ENCODE measurements around the gene SOX1. TPM values are rescaled to one million over a fixed set of nuclear protein-coding genes. Genes with fewer than 3 reads are reported as not detected.

SOX1 gene
- total and polyA plus RNA-seq, 2 donors (not counting 1 experiment from before 2014, with no cell fraction given) = not detected

- Histone ChIP-seq H3K36me3 (replicated peaks in 1 of 2; ENCODE audit: control extremely low read depth in 1 of 2, control insufficient read depth in 1 of 2, extremely low read depth in 1 of 2, insufficient read depth in 2 of 2, low read length in 1 of 2) (no peaks in the 10 kb centered on the region), H3K4me3 (ENCODE audit: control extremely low read depth in 1 of 5, extremely low read depth in 1 of 5, insufficient read depth in 1 of 5, low read depth in 2 of 5, low read length in 4 of 5) (no peak overlapping the region), H3K4me1 (ENCODE audit: control insufficient read depth in 2 of 2, insufficient read depth in 2 of 2, low read length in 2 of 2) (no peaks in the 10 kb centered on the region), H4K20me1 (ENCODE audit: control insufficient read depth, insufficient read depth, low read length, poor library complexity, severe bottlenecking) (no peaks in the 10 kb centered on the region), H3K9ac (ENCODE audit: low read length) (no peak overlapping the region), H3K9me3 (ENCODE audit: control extremely low read depth in 1 of 3, control insufficient read depth in 2 of 3, insufficient read depth in 1 of 3, low read length in 2 of 3) (peaks cover 0 to 4% (median 0%) of the 10 kb centered on the region in 3 donors), H3K27ac (ENCODE audit: low read length in 2 of 2) (no peak overlapping the region), H3K79me2 (ENCODE audit: control insufficient read depth, insufficient read depth, low read length) (no peaks in the 10 kb centered on the region), H3K4me2 (replicated peaks; ENCODE audit: low read depth, low read length, poor library complexity, severe bottlenecking) (no peak overlapping the region), H3K27me3 (replicated peaks in 1 of 4; ENCODE audit: control extremely low read depth in 1 of 4, control insufficient read depth in 3 of 4, insufficient read depth in 4 of 4, low read length in 3 of 4) (peaks cover 0 to 27% (median 9%) of the 10 kb centered on the region in 4 experiments), H2AFZ (ENCODE audit: insufficient read depth, low read depth, low read length, poor library complexity, severe bottlenecking) (no peak overlapping the region)
- CTCF ChIA-PET = no interaction called here
- ATAC-seq (ENCODE audit: low read depth) (no peak), DNase-seq (no peak)
- Mint-ChIP-seq H3K4me3 (no peak overlapping the region), H3K4me1 (peaks cover 3% of the 10 kb centered on the region), H3K27ac (no peak overlapping the region), H3K27me3 (peaks cover 57% of the 10 kb centered on the region), H3K9me3 (ENCODE audit: insufficient read depth) (no peaks in the 10 kb centered on the region)
- no peak for TF ChIP-seq EZH2 (IDR thresholded peaks at IDR 0.05; ENCODE audit: borderline replicate concordance, insufficient read depth, low read depth, low read length, poor library complexity, severe bottlenecking)
- TF ChIP-seq CTCF (IDR thresholded peaks at IDR 0.05) = no peak
- intact Hi-C loops (cut with micrococcal nuclease) = no loop called here
- POLR2A ChIA-PET = no interaction called here
- WGBS (ENCODE audit: insufficient coverage) = 30% methylated on average over 2 of the region's 7 CpGs
Observed at GRCh38 chr13:112102243-112102642, 35.3 kb downstream of the SOX1 start.

- no peaks in the 10 kb centered on the region for H3K9me3 Mint-ChIP-seq (ENCODE audit: insufficient read depth)
- Histone ChIP-seq H3K27ac (ENCODE audit: low read length in 2 of 2) (no peak overlapping the region), H3K79me2 (ENCODE audit: control insufficient read depth, insufficient read depth, low read length) (no peaks in the 10 kb centered on the region), H3K9ac (ENCODE audit: low read length) (no peak overlapping the region), H3K4me1 (ENCODE audit: control insufficient read depth in 2 of 2, insufficient read depth in 2 of 2, low read length in 2 of 2) (no peaks in the 10 kb centered on the region), H3K4me2 (replicated peaks; ENCODE audit: low read depth, low read length, poor library complexity, severe bottlenecking) (no peak overlapping the region), H4K20me1 (ENCODE audit: control insufficient read depth, insufficient read depth, low read length, poor library complexity, severe bottlenecking) (no peaks in the 10 kb centered on the region), H3K27me3 (replicated peaks in 1 of 4; ENCODE audit: control extremely low read depth in 1 of 4, control insufficient read depth in 3 of 4, insufficient read depth in 4 of 4, low read length in 3 of 4) (peaks cover 0 to 32% (median 9%) of the 10 kb centered on the region in 4 experiments), H3K9me3 (ENCODE audit: control extremely low read depth in 1 of 3, control insufficient read depth in 2 of 3, insufficient read depth in 1 of 3, low read length in 2 of 3) (peaks cover 0 to 8% (median 0%) of the 10 kb centered on the region in 3 donors), H3K36me3 (replicated peaks in 1 of 2; ENCODE audit: control extremely low read depth in 1 of 2, control insufficient read depth in 1 of 2, extremely low read depth in 1 of 2, insufficient read depth in 2 of 2, low read length in 1 of 2) (no peaks in the 10 kb centered on the region), H2AFZ (ENCODE audit: insufficient read depth, low read depth, low read length, poor library complexity, severe bottlenecking) (no peak overlapping the region), H3K4me3 (ENCODE audit: control extremely low read depth in 1 of 5, extremely low read depth in 1 of 5, insufficient read depth in 1 of 5, low read depth in 2 of 5, low read length in 4 of 5) (no peak overlapping the region)
- H3K27me3 Mint-ChIP-seq = peaks cover 56% of the 10 kb centered on the region
- ChIA-PET POLR2A (no interaction called here), CTCF (no interaction called here)
- no peak overlapping the region for H3K4me3 Mint-ChIP-seq
- WGBS (ENCODE audit: insufficient coverage) = 21% methylated on average over 6 of the region's 19 CpGs
- intact Hi-C loops (cut with micrococcal nuclease) = no loop called here
- peaks cover 3% of the 10 kb centered on the region for H3K4me1 Mint-ChIP-seq
- TF ChIP-seq EZH2 (IDR thresholded peaks at IDR 0.05; ENCODE audit: borderline replicate concordance, insufficient read depth, low read depth, low read length, poor library complexity, severe bottlenecking) (no peak), CTCF (IDR thresholded peaks at IDR 0.05) (no peak)
- ATAC-seq (ENCODE audit: low read depth) = no peak
- no peak for DNase-seq
- no peak overlapping the region for H3K27ac Mint-ChIP-seq
Observed at GRCh38 chr13:112103260-112103838, 36.4 kb downstream of the SOX1 start.

Measured in B cell (primary cell).